AG20443 (cell line): ENCODE data around the gene ATP5MK.
"Not testable (repeated sequence)": the region's sequence is repeated elsewhere in the genome, so short reads cannot be mapped to it uniquely, and the experiment has no call there.

Experiments used
- DNase-seq: peaks from one replicate; pipeline ENCODE4 v3.0.0; 2012; ENCODE audit warnings: low spot score, mixed read lengths

The ATP5MK gene

GRCh38 chr10:103396067-103396788 is at the start of gene ATP5MK, which contains the start of gene PDCD11:
Gene ATP5MK, minus strand, starts transcription at chr10:103396475. Its CDS starts 4,018 bp downstream, at chr10:103392457.
Gene PDCD11, plus strand, starts transcription at chr10:103396626. Its CDS starts 1,801 bp downstream, at chr10:103398427.
- peak; percentile 99 for DNase-seq

GRCh38 chr10:103445366-103445765 is 49.1 kb upstream of the ATP5MK start:
- DNase-seq: no peak

- no peak for DNase-seq
Observed at GRCh38 chr10:103444478-103444877, 48.2 kb upstream of the ATP5MK start.

GRCh38 chr10:103443475-103444185 is 47.4 kb upstream of the ATP5MK start:
- no peak for DNase-seq

- no peak for DNase-seq
Observed at GRCh38 chr10:103442031-103442461, 45.8 kb upstream of the ATP5MK start.

GRCh38 chr10:103441611-103442010 is 45.3 kb upstream of the ATP5MK start:
- DNase-seq: no peak

GRCh38 chr10:103441206-103441605 is 44.9 kb upstream of the ATP5MK start:
- DNase-seq: no peak

- no peak for DNase-seq
Observed at GRCh38 chr10:103440416-103440815, 44.1 kb upstream of the ATP5MK start.

- no peak for DNase-seq
Observed at GRCh38 chr10:103439776-103440175, 43.5 kb upstream of the ATP5MK start.

- no peak for DNase-seq
Observed at GRCh38 chr10:103433858-103434257, 37.6 kb upstream of the ATP5MK start.

- no peak for DNase-seq
Observed at GRCh38 chr10:103431902-103432301, 35.6 kb upstream of the ATP5MK start.

GRCh38 chr10:103429647-103430046 is 33.4 kb upstream of the ATP5MK start:
- DNase-seq: no peak

- no peak for DNase-seq
Observed at GRCh38 chr10:103428989-103429643, 32.8 kb upstream of the ATP5MK start.

- no peak for DNase-seq
Observed at GRCh38 chr10:103427866-103428265, 31.6 kb upstream of the ATP5MK start.

GRCh38 chr10:103423748-103424147 is 27.5 kb upstream of the ATP5MK start:
- DNase-seq: no peak

- no peak for DNase-seq
Observed at GRCh38 chr10:103419101-103419500, 22.8 kb upstream of the ATP5MK start.

- DNase-seq: no peak
Observed at GRCh38 chr10:103417601-103418000, 21.3 kb upstream of the ATP5MK start.

- not testable (repeated sequence) for DNase-seq
Observed at GRCh38 chr10:103417148-103417469, 20.8 kb upstream of the ATP5MK start.

- DNase-seq: peak; percentile 61
Observed at GRCh38 chr10:103416436-103417147, 20.3 kb upstream of the ATP5MK start.

GRCh38 chr10:103415581-103415980 is 19.3 kb upstream of the ATP5MK start:
- no peak for DNase-seq

GRCh38 chr10:103413564-103413963 is 17.3 kb upstream of the ATP5MK start:
- DNase-seq: no peak

- no peak for DNase-seq
Observed at GRCh38 chr10:103397191-103397825, 1.0 kb upstream of the ATP5MK start.
